Mesenchymal stem cell (in vitro differentiated cells and primary cell): ENCODE results near the gene FUT6.

ENCODE experiments used
- DNase-seq: peaks from one replicate; pipeline ENCODE4 v3.0.0-alpha.2; 2013
- H2AFZ ChIP-seq: one replicate; pipeline ENCODE4 v1.6.1; 2013; ENCODE audit warnings: low read depth, mild to moderate bottlenecking, control low read depth, inconsistent platforms, low read length, moderate library complexity
- H2AK5ac ChIP-seq: 2 replicates; pipeline ENCODE4 v1.6.1; 2013; ENCODE audit warnings: low read length, moderate library complexity, mild to moderate bottlenecking, inconsistent platforms; ENCODE audit not compliant: severe bottlenecking
- H2BK120ac ChIP-seq: one replicate; pipeline ENCODE4 v1.6.1; 2013; ENCODE audit warnings: low read depth, mild to moderate bottlenecking, inconsistent platforms, low read length, moderate library complexity
- H2BK12ac ChIP-seq, 2 experiments: one replicate each; pipeline ENCODE4 v1.6.1; 2013; ENCODE audit warnings: inconsistent platforms in 2 of 2, low read length in 2 of 2, mild to moderate bottlenecking in 2 of 2, moderate library complexity in 2 of 2, control low read depth in 1 of 2
- H2BK15ac ChIP-seq: one replicate; pipeline ENCODE4 v1.6.1; 2013; ENCODE audit warnings: mild to moderate bottlenecking, low read depth, inconsistent platforms; ENCODE audit not compliant: poor library complexity, severe bottlenecking
- H2BK5ac ChIP-seq: 2 replicates; pipeline ENCODE4 v1.6.1; 2013; ENCODE audit warnings: low read depth, mild to moderate bottlenecking, low read length, control low read depth, inconsistent platforms; ENCODE audit not compliant: poor library complexity, severe bottlenecking
- H3K14ac ChIP-seq, 2 experiments: one replicate each; pipeline ENCODE4 v1.6.1; 2013; ENCODE audit warnings: inconsistent platforms in 2 of 2, low read length in 2 of 2, control low read depth in 1 of 2, mild to moderate bottlenecking in 1 of 2, moderate library complexity in 1 of 2
- H3K18ac ChIP-seq, 2 experiments: one replicate each; pipeline ENCODE4 v1.6.1; 2013; ENCODE audit warnings: inconsistent platforms in 2 of 2, low read length in 2 of 2, control low read depth in 1 of 2, low read depth in 1 of 2, mild to moderate bottlenecking in 1 of 2
- H3K23ac ChIP-seq, 2 experiments: one replicate each; pipeline ENCODE4 v1.6.1; 2013; ENCODE audit warnings: inconsistent platforms in 2 of 2, low read length in 2 of 2, mild to moderate bottlenecking in 2 of 2, moderate library complexity in 2 of 2, control low read depth in 1 of 2
- H3K27ac ChIP-seq: 2 replicates; pipeline ENCODE4 v1.5.1; 2013; ENCODE audit warnings: mild to moderate bottlenecking, moderate library complexity, low read length, control low read depth, inconsistent platforms; ENCODE audit not compliant: poor library complexity, severe bottlenecking
- H3K27me3 ChIP-seq, 2 experiments: 2 replicates each; pipeline versions ENCODE4 v1.6.1 to v1.7.0; 2013; ENCODE audit warnings: low read length in 2 of 2, mild to moderate bottlenecking in 2 of 2, moderate library complexity in 2 of 2, control low read depth in 1 of 2, inconsistent platforms in 1 of 2; ENCODE audit not compliant: control insufficient read depth in 1 of 2, insufficient read depth in 1 of 2
- H3K36me3 ChIP-seq, 2 experiments: 2 replicates each; pipeline versions ENCODE4 v1.6.1 to v1.7.0; 2013; ENCODE audit warnings: low read length in 2 of 2, control low read depth in 1 of 2, inconsistent platforms in 1 of 2, low read depth in 1 of 2, mild to moderate bottlenecking in 1 of 2; ENCODE audit not compliant: insufficient read depth in 2 of 2, control insufficient read depth in 1 of 2
- H3K4ac ChIP-seq, 2 experiments: one replicate each; pipeline ENCODE4 v1.6.1; 2013; ENCODE audit warnings: inconsistent platforms in 2 of 2, low read length in 2 of 2, mild to moderate bottlenecking in 2 of 2, moderate library complexity in 2 of 2, control low read depth in 1 of 2, low read depth in 1 of 2
- H3K4me1 ChIP-seq: 2 replicates; pipeline ENCODE4 v1.6.1; 2013; ENCODE audit warnings: low read depth, low read length, control low read depth; ENCODE audit not compliant: control insufficient read depth, insufficient read depth
- H3K4me2 ChIP-seq: 2 replicates; pipeline ENCODE4 v1.6.1; 2013; ENCODE audit warnings: low read length, mild to moderate bottlenecking, inconsistent platforms; ENCODE audit not compliant: poor library complexity, severe bottlenecking
- H3K4me3 ChIP-seq, 2 experiments: 2 replicates each; pipeline versions ENCODE4 v1.5.1 to v1.7.0; 2013; ENCODE audit warnings: low read length in 2 of 2, mild to moderate bottlenecking in 2 of 2, control low read depth in 1 of 2, low read depth in 1 of 2; ENCODE audit not compliant: insufficient read depth in 1 of 2
- H3K79me1 ChIP-seq: replicated peaks from 2 replicates; pipeline ENCODE4 v1.6.1; 2013; ENCODE audit warnings: mild to moderate bottlenecking, control low read depth, low read length, inconsistent platforms; ENCODE audit not compliant: poor library complexity, severe bottlenecking
- H3K9ac ChIP-seq: 2 replicates; pipeline ENCODE4 v1.7.0; 2013; ENCODE audit warnings: mild to moderate bottlenecking, low read length, moderate library complexity
- H3K9me3 ChIP-seq: 2 replicates; pipeline ENCODE4 v1.7.0; 2013; ENCODE audit warnings: mild to moderate bottlenecking, low read length; ENCODE audit not compliant: control insufficient read depth
- H4K8ac ChIP-seq: one replicate; pipeline ENCODE4 v1.6.1; 2013; ENCODE audit warnings: inconsistent platforms, mild to moderate bottlenecking, low read length, moderate library complexity
- H4K91ac ChIP-seq: one replicate; pipeline ENCODE4 v1.6.1; 2013; ENCODE audit warnings: mild to moderate bottlenecking, low read length, inconsistent platforms
- WGBS: methylation state at CpG from one replicate; pipeline ENCODE4 v1.1.7; 2013; ENCODE audit warnings: mixed read lengths; 5-methylcytosine and 5-hydroxymethylcytosine counted together

Gene FUT6

GRCh38 chr19:5832061-5832460 lies 7.4 kb downstream of the FUT6 start:
- no peak overlapping the region for H3K23ac ChIP-seq
- no peak for DNase-seq
- H3K14ac ChIP-seq: no peak overlapping the region
- no peak overlapping the region for H3K4me2 ChIP-seq
- H3K4me1 ChIP-seq: peaks cover 23% of the 10 kb centered on the region
- no peak overlapping the region for H3K4me3 ChIP-seq
- H4K8ac ChIP-seq: no peak overlapping the region
- H3K9me3 ChIP-seq: no peaks in the 10 kb centered on the region
- H3K27ac ChIP-seq: no peak overlapping the region
- H2BK15ac ChIP-seq: no peak overlapping the region
- no peak overlapping the region for H3K18ac ChIP-seq
- no peak overlapping the region for H4K91ac ChIP-seq
- H3K9ac ChIP-seq: no peak overlapping the region
- H3K79me1 ChIP-seq: peaks cover 1% of the 10 kb centered on the region
- H2AFZ ChIP-seq: no peak overlapping the region
- H2BK12ac ChIP-seq: no peak overlapping the region
- no peaks in the 10 kb centered on the region for H3K36me3 ChIP-seq
- H3K4ac ChIP-seq: no peak overlapping the region
- H3K27me3 ChIP-seq: peaks cover 0 to 46% of the 10 kb centered on the region in 2 experiments
- H2BK120ac ChIP-seq: no peak overlapping the region
- no peak overlapping the region for H2BK5ac ChIP-seq
- 93% methylated on average over 22 of the region's 22 CpGs for WGBS
- no peak overlapping the region for H2AK5ac ChIP-seq

GRCh38 chr19:5831159-5831558 lies 8.3 kb downstream of the FUT6 start:
- no peak for DNase-seq
- Histone ChIP-seq H3K27me3 (peaks cover 0 to 55% of the 10 kb centered on the region in 2 experiments), H3K18ac (no peak overlapping the region), H2BK15ac (no peak overlapping the region), H2BK12ac (no peak overlapping the region), H3K9me3 (no peaks in the 10 kb centered on the region), H4K91ac (peak overlapping the region; percentile 28), H3K36me3 (no peaks in the 10 kb centered on the region), H4K8ac (peak overlapping the region; percentile 20), H3K27ac (no peak overlapping the region), H3K4me3 (no peak overlapping the region), H3K23ac (no peak overlapping the region), H2AFZ (no peak overlapping the region), H3K79me1 (peaks cover 1% of the 10 kb centered on the region), H2BK5ac (no peak overlapping the region), H3K4me1 (peaks cover 30% of the 10 kb centered on the region), H3K9ac (no peak overlapping the region), H3K4ac (no peak overlapping the region), H3K14ac (no peak overlapping the region), H2AK5ac (no peak overlapping the region), H3K4me2 (no peak overlapping the region), H2BK120ac (no peak overlapping the region)
- WGBS: 88% methylated on average over 7 of the region's 9 CpGs

- no peak overlapping the region for H3K27ac ChIP-seq
- 78% methylated on average over 34 of the region's 34 CpGs for WGBS
Measured at GRCh38 chr19:5829567-5830310, 9.8 kb downstream of the FUT6 start.

GRCh38 chr19:5828661-5829566 lies 10.6 kb downstream of the FUT6 start:
- peak overlapping the region; percentile 69 for H3K27ac ChIP-seq

More at GRCh38 chr19:5829567-5830310, 9.8 kb downstream of the FUT6 start:
- Histone ChIP-seq H2BK12ac (peak overlapping the region in 1 of 2 experiments; percentile 85), H3K4ac (no peak overlapping the region), H4K8ac (peak overlapping the region; percentile 82), H3K4me1 (peaks cover 30% of the 10 kb centered on the region), H3K4me2 (peak overlapping the region; percentile 58), H3K9ac (no peak overlapping the region), H3K14ac (no peak overlapping the region), H3K36me3 (no peaks in the 10 kb centered on the region), H3K27me3 (peaks cover 0 to 48% of the 10 kb centered on the region in 2 experiments), H2BK15ac (peak overlapping the region; percentile 26), H3K4me3 (no peak overlapping the region), H2BK5ac (no peak overlapping the region), H3K9me3 (no peaks in the 10 kb centered on the region), H3K79me1 (peaks cover 1% of the 10 kb centered on the region), H2AFZ (no peak overlapping the region), H4K91ac (peak overlapping the region; percentile 4), H2BK120ac (no peak overlapping the region), H3K18ac (peak overlapping the region; percentile 67 to 92), H3K23ac (no peak overlapping the region), H2AK5ac (no peak overlapping the region)
- no peak for DNase-seq

More at GRCh38 chr19:5828661-5829566, 10.6 kb downstream of the FUT6 start:
- Histone ChIP-seq H3K4me2 (peak overlapping the region; percentile 58), H3K79me1 (peaks cover 1% of the 10 kb centered on the region), H2BK5ac (no peak overlapping the region), H4K8ac (peak overlapping the region; percentile 82), H3K23ac (no peak overlapping the region), H2BK15ac (peak overlapping the region; percentile 46), H4K91ac (peak overlapping the region; percentile 94), H3K9me3 (no peaks in the 10 kb centered on the region), H3K4me3 (peak overlapping the region; percentile 73 to 91), H3K36me3 (no peaks in the 10 kb centered on the region), H3K4ac (peak overlapping the region; percentile 55 to 58), H3K18ac (peak overlapping the region; percentile 79 to 92), H2BK12ac (peak overlapping the region; percentile 45 to 85), H3K27me3 (peaks cover 0 to 40% of the 10 kb centered on the region in 2 experiments), H3K4me1 (peaks cover 30% of the 10 kb centered on the region), H2AK5ac (peak overlapping the region; percentile 23), H2AFZ (peak overlapping the region; percentile 29), H3K9ac (peak overlapping the region; percentile 90), H3K14ac (peak overlapping the region in 1 of 2 experiments; percentile 87), H2BK120ac (no peak overlapping the region)
- DNase-seq: peak; percentile 86
- 3% methylated on average over 38 of the region's 47 CpGs for WGBS
